Activated CD8-positive, alpha-beta T cell treated with anti-CD3 and anti-CD28 coated beads, Interleukin-2, amount 10 ng/mL, durations not matched to agents 7 days and 5 days (primary cell): ENCODE data around the gene NKX3-2. TPM values are rescaled to one million over a fixed set of nuclear protein-coding genes. Genes with fewer than 3 reads are reported as not detected.

Source experiments
- total RNA-seq, 2 experiments: library from RNA; stranded (reverse); gene quantifications; one replicate each; pipeline ENCODE4 v1.2.3, GENCODE V29; 2021

Gene NKX3-2
- total RNA-seq, 2 experiments from 2014 or later: not detected

Other genes with a start within 250 kb of the NKX3-2 start
- 10 to 100 TPM; 12.2 to 16.1 TPM for gene RAB28, start 60.2 kb downstream of the NKX3-2 start, total RNA-seq
- 10 to 100 TPM; 29.7 to 30.2 TPM for gene BOD1L1, start 83.2 kb upstream of the NKX3-2 start, total RNA-seq